Mesenteric fat pad (tissue), 1 donor: ENCODE data around the gene DPYD. TPM values are rescaled to one million over a fixed set of nuclear protein-coding genes. Genes with fewer than 3 reads are reported as not detected.

ENCODE experiments used
- DNase-seq: peaks from one replicate; pipeline ENCODE4 v3.0.0-alpha.2; 2020; ENCODE audit warnings: low spot score
- total RNA-seq: library from RNA; stranded (reverse); fragmentation: NEBNext Ultra II Directional; extraction: Animal tissue kit (Norgen Biotek cat#: 25700); gene quantifications from one replicate; pipeline ENCODE4 v1.2.1, GENCODE V29; 2021
- donor health status: DM: yes; HTN: yes; CAD: no.

The DPYD gene
- total RNA-seq, 1 donor from 2014 or later: 48.6 TPM

DNA sequence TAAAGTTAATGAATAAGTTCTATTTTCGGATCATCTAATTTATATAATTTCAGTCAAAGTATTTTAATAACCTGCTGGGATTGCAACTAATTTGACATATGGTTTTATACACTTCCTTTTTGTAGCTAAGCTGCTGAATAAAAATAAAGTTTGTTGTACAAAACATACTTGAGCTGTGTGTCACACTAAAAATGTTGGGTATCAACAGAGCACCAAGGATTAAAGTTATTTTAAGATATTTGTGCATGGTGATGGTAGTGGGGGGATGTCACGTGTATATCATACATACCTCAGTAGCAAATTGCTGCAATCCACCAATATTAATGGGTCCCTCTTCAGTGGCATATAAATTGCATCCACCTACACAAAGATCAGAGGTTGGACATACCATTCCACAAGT lies 199.6 kb downstream of the DPYD start:
- no peak for DNase-seq

DNA sequence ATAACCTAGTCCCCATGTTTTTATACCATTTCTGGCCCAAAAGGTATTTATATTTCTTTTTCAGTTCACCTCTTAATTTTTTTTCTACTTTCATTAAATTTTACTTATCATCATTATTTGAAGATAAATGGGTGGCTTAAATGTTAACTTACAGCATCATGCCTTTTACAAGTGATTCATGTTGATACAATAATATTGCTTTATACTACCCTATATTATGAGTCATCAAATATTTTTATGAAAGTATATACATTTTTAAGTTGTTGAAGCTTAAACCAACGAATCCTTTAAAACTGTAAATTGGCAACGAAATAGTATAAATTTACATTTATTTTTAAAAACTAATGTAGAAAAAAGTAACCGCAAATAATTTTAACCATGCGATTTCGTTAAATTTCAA lies 207.9 kb downstream of the DPYD start:
- no peak for DNase-seq

DNA sequence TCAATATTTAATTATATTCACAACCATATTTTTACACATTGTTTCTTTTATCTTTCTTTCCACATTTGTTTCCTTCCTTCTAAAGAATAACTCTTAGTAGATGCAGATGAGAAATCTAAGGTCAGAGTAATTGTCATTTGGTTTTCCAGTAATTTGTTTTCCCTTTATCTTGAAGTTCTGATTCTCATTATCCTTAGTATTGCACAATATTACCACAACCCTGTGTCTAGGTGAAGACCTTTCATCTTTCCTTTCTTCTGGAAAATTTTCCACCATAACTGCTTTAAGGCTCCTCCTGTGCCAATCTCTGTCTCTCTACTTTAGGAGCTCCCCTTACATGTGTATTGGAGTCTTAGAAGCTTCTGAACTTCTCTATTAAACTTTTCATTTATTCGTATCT lies 209.0 kb downstream of the DPYD start:
- DNase-seq: no peak

DNA sequence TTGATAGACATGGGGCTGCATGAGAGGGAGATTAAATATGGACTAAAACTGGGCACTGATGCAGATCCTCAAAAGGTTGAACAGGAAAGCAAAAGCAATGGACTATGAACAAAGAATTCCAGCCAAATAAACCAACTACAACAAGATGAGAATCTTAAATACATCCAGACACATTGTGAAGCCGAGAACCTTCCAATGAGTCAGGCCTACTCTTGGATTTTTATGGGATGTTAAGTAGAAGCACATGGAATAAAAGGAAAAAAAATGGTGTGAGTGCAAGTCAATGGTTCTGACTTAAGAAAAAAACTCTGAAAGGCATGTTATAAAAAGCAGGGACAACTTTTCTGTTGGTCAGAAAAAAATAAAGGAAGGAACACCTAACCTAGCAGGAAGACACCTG lies 227.2 kb downstream of the DPYD start:
- DNase-seq: no peak

DNA sequence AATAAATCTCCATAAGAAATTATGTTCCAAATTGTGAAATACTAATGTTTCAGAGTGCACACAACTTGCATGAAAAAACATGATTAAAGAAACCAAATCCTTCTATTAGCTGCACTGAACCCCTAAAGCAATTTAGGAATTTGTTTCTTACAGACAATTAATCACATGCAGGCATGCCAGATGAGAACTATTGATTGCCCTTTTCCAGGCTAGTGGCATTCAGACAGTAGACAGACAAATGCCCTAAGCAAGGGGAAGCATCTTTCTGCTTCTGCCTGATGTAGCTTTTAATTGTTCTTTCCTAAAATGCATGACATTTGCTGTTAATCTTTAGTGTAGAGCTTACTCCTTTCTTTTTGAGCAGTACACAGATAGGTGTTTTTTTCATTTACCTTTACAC lies 229.5 kb downstream of the DPYD start:
- DNase-seq: no peak

DNA sequence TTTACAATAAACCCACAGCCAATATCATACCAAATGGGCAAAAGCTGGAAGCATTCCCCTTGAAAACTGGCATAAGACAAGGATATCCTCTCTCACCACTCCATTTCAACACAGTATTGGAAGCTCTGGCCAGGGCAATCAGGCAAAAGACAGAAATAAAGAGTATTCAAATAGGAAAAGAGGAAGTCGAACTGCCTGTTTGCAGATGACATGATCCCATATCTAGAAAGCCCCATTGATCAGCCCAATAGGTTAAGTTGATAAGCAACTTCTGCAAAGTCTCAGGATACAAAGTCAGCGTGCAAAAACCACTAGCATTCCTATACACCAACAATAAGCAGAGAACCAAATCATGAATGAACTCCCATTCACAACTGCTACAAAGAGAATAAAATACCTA lies 235.5 kb downstream of the DPYD start:
- no peak for DNase-seq

DNA sequence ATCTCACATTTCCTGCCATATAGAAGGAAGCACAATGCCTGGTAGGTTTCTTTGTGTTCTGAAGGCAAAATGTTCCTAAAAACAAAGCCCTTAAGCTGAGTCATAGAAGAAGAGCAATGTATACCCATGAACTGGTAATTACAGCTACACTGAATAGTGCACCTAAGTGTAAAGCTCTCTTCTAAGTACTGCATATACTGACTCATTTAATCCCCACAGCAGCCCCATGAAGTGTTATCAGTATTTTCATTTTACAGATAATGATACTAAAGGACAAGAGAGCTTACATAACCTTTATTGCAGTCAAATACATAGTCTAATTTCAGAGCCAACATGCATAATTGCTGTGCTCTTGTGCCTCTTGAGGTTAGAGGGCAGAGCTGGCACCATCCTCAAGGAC lies 239.9 kb downstream of the DPYD start:
- DNase-seq: no peak

DNA sequence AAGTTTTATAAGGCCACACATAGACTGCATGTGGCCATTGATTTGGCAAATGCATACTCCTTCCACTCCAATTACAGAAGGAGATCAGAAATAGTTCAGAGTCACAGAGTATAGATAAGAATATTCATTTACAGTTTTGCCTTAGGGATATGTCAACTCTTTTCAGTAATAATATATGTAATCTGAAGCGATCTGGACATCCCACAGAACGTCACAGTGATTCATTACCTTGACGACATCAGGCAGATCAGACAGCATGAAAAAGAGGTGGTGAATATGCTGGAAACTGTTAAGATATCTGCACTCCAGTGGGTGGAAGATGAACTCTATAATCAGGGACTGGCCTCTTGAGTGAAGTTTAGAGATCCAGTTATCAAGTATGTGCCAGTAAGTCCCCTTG lies 240.4 kb downstream of the DPYD start:
- no peak for DNase-seq

DNA sequence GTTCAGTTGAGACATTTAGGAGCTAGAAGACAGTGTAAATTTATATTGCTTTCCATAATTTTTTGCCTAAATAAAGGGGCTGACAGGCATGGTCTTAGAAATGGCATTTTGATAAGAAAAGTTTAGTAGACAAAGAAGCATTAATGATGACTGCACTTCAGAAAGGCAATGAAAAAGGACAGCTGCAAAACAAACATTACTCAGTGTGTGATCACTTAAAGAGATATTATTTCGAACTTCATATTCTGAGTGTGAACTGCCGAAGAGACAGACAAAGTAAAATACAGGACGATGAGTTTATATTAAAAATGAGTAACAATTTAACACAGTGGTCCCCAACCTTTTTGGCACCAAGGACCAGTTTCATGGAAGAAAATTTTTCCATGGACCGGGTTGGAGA lies 243.1 kb downstream of the DPYD start:
- no peak for DNase-seq

DNA sequence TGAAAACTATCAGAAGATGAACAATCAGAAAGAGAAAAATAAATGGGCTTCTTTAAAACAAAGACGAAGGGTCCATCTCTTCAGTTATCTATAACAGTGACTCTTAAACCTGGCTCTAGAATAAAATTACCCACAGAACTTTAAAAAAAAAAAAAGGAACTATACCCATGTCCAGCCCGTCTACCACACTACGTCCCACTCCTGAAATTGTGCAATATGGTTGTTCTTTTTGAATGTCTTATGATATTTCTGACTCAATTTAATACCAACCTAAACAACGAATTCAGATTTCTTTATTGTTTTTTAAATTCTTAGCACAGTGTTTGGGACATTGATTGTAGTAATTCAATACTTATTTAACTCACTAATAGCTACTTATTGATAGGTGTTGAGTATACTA lies 246.3 kb downstream of the DPYD start:
- DNase-seq: no peak

DNA sequence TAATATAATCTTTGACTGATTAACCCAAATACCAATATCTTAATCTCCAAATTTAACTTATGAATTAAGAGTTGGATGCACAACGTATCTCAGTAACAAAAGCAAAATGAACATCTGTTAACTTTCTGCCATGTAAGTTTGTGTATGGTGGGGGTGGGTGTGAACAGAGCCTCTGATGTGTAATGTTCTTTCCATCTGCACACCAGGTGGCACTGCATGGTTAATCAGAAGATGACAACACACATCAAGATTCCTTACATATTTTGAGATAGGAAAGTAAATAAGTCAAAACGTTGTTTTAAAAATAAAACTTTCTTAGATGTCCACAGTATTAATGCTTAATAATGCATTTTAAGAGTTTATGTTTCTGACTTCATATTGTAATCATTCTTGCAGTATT lies 251.9 kb downstream of the DPYD start:
- DNase-seq: no peak

DNA sequence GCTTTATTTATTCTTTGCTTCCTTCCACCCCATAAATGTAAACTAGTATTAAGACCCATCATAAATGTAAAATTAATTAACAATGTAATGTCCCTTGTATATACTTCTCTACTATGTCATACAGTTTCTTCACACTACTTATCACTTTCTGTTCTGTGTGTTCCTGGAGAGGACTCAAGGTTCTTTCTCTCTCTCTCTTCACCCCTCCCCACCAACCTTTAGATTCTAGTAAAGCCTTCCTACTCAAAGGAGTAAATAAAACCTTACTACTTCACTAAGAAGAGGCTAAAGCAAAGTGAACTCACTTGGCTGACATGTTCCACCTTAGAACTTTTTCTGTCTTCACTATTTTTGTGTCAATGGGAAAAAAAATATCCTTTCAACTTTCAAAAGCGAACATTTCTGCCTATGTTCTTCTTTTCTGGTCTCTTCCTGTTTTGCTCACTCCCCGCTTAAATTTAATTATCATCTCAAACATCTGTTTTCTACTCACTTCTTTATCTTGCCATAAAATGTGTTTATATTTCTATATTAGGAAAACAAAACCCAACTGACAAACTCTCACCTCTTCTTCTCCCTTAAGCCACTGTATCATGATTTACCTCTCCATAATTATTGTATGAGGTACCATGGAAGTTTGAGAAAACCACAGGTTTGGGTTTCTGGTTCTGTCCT lies 260.3 kb downstream of the DPYD start:
- DNase-seq: no peak

DNA sequence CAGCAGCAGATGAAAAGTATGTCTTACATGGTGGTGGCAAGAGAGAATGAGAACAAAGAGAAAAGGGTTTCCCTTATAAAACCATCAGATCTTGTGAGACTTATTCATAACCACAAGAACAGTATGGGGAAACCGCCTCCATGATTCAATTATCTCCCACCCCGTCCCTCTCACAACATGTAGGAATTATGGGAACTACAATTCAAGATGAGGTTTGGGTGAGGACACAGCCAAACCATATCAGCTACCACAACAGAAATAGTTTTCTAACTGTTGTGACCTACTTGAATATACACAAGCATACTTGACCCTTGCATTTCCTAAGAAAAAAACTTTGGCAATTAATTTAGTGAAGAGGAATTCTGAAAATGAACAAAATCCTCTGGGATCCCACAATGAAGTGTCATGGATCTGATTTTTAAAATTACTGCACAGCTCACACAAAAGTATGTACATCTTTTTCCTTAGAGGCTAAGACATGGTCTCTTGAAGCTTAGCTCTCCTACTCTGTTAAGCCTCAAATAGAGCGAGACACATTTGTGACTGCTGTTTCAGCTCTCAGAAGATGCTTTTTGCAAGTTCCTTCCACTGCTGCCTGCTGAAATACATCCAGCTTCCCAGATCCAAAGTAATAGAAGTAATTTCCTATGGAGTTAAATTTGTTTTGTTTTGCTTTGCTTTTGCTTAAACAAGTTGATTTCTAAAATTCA lies 265.8 kb downstream of the DPYD start:
- DNase-seq: no peak

DNA sequence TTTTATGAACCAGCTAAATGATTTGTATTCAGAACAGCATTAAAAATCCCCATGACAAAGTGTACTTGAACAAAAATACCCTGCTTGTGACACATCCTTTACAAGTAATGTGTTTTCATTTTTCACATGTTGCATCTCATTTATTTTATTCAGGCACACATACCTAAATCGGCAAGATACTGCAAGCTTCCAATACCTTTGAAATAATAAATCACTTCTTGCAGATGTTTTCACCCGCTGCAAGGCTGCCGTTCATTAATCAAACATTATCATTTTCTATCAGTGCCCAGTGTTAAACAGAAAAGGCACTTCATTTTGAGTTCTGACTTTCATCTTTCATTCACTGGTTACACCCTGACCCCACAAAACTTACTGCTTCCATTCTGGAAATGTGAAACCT lies 269.6 kb downstream of the DPYD start:
- no peak for DNase-seq

DNA sequence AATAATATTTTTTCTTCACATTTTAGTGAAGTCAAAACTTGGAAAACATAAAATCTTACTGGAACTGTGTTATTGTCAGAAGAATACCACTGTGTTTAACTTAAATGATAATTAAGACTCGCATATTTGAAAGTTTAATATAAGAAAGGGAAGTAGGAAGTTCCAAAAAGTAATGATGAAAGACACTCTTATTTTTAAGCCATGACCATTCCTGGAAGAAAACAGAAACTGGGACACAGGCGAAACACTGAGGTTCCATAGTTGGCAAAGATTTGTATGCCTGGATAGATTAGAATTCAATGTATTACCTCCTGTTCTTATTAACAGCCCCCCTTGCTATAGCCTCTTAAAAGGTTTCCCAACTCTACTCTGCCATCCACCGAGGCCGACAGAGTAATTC lies 271.2 kb downstream of the DPYD start:
- DNase-seq: no peak

DNA sequence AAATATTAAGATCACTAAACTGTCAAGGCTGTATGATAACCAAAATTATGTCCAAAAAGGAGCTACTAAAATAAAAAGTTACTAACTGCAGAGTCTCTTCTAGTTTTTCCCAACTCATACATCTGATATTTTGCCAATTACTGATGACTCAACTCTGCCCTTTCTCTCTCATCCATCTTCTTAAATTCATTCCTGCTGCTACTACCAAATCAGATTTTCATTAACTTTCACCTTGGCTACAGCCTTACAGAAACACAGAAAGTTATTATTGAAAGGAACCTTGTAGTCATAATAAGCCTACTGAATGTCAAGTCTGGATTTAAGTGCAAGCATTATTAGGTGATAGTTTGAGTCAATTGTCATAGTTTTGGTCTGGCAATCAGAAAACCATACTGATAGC lies 273.1 kb downstream of the DPYD start:
- no peak for DNase-seq

DNA sequence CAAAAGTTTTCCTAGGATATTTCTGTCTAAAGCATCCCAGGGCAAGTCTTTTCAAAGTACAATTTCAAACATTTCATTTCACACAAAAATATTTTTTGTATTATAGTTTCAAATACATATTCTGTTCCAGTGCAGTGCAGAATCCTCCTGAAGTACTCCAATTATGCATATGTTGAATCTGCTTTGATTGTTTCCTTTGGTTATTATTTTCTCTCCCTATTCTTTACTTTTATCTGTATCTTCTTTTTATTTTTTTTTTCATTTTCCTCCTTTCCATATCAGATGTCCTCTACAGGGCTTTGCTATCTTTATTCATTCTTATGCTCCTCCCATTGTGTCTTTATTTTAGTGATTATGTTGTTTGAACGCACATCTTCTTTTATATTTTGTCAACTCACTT lies 274.8 kb downstream of the DPYD start:
- DNase-seq: no peak

DNA sequence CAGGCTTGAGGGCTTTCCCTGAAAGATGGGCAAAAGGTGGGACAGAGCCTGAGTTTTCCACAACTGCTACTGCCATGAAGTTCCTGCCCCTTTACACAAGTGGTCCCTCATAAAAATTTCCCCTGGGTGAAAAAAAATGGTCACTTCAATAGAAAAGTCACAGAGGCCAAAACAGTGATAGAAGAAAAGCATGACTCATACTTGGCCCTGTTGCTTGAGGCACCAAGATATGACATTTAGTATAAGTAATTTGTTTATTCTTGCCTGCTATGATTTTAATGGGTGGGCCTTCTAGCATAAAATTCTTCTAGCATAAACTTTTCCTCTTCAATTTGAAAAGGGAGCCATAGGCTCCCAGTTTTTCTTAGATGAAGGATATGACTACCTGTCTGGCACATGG lies 280.2 kb downstream of the DPYD start:
- DNase-seq: no peak

DNA sequence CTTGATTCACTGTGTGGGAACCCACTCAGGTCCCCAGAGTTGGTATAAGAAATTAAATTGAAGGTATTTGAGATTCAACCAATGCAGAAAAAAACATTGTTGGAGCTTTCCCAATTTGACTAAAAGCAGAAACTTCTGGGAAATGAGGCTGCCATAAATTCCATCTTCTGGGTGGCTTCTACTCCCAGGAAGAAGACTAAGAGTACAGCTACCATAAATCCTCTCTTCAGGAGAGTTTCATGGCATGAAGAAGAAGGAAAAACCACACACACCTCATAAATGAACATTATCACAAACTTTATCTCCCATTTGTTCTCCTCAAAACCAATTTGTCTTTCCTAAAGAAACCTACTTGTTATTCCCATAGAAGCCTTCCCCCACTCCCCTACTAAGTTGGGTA lies 283.9 kb downstream of the DPYD start:
- DNase-seq: no peak

DNA sequence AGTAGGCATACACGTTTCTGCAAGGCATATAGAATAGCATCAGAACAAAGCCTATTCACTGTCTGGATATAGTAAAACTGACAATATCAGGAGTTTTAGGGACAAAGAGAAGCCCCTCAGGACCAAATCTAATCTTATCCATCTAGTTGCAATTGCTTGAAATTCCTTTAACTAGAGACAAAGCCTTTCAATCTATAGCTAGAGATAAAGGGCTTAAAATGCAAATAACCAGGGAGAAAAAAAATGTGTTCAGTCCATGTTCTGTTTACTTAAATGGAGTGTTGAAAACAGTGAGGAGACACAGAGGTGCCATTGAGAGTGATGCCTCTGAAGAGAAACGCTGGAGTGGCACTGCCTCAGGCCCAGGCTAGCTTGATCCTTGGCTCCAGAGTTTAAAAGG lies 286.1 kb downstream of the DPYD start:
- no peak for DNase-seq

DNA sequence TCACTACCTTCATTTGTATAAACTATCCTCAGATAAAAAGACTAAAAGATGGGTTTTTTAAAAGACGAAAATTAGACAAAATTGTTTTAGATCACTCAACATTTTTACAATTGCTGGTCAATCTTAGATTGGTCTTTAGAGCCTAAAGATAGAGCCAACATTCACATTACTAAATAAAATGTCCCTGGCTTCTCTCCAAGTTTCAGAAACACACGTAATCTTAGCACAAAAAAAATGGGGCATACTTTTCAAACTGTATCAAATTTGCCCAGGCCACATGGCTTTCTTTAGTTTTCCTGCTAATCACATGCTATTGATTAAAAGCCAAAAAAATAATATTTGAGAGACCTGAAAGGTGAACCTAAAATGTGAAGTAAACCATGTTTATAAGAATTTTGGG lies 288.1 kb downstream of the DPYD start:
- no peak for DNase-seq

DNA sequence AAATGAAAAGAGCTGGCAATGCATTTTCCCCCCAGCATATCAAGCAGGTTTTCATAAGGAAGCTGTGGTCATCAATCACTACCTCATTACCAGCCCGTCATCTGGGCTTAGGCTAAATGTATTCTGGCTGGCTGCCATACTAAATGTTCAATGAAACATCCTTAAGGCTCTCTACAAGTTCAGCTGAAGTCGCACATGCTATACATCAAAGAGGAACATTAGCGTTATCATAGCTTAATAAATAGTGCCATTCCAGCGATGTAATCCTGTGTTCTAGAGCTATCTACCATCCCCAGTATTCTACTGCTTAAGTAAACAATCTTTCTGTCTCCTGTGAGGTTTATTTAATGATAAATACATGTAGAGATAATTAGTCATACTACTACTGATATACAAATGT lies 288.8 kb downstream of the DPYD start:
- DNase-seq: no peak

DNA sequence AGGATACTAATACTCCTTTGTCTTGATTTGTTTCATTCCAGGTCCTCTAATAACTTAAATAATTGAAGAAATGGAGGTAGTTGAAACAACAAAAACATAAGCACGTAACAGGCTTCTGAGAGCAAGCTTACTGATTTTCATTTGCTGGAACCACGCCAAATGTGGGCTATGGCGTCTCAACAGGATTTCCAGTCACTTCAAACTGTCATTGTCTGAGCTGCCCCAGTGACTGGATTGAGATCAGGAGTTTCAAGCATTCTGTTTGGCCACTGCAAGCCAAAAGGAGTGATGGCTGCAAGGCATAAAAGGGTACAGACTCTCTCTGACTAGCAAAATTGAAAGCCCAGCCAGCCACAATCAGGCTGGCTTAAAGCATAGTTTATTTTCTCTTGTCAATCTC lies 289.9 kb downstream of the DPYD start:
- DNase-seq: no peak
